Measurements from ENCODE around the gene SC5D. TPM values are rescaled to one million over a fixed set of nuclear protein-coding genes. Genes with fewer than 3 reads are reported as not detected.

The SC5D gene
- total RNA-seq, 1 donor from 2014 or later = 57.7 TPM

GRCh38 chr11:121329781-121330395 lies 37.3 kb downstream of the SC5D start:
- Mint-ChIP-seq H3K4me1 (ENCODE audit: low read depth, unreplicated experiment) (no peaks in the 10 kb centered on the region), H3K27me3 (ENCODE audit: unreplicated experiment) (no peaks in the 10 kb centered on the region), H3K27ac (ENCODE audit: unreplicated experiment) (no peak overlapping the region), H3K36me3 (ENCODE audit: unreplicated experiment) (no peaks in the 10 kb centered on the region), H3K9me3 (ENCODE audit: unreplicated experiment) (no peaks in the 10 kb centered on the region), H3K4me3 (ENCODE audit: unreplicated experiment) (no peak overlapping the region)
- no peak for TF ChIP-seq CTCF (IDR thresholded peaks at IDR 0.05; ENCODE audit: partially characterized antibody, unreplicated experiment)
- DNase-seq = no peak

GRCh38 chr11:121330614-121331435 lies 38.3 kb downstream of the SC5D start:
- Mint-ChIP-seq H3K9me3 (ENCODE audit: unreplicated experiment) (peaks cover 1% of the 10 kb centered on the region), H3K27ac (ENCODE audit: unreplicated experiment) (no peak overlapping the region), H3K36me3 (ENCODE audit: unreplicated experiment) (no peaks in the 10 kb centered on the region), H3K27me3 (ENCODE audit: unreplicated experiment) (no peaks in the 10 kb centered on the region), H3K4me1 (ENCODE audit: low read depth, unreplicated experiment) (no peaks in the 10 kb centered on the region), H3K4me3 (ENCODE audit: unreplicated experiment) (no peak overlapping the region)
- no peak for TF ChIP-seq CTCF (IDR thresholded peaks at IDR 0.05; ENCODE audit: partially characterized antibody, unreplicated experiment)
- DNase-seq = no peak

- Mint-ChIP-seq H3K27ac (ENCODE audit: unreplicated experiment) (no peak overlapping the region), H3K4me1 (ENCODE audit: low read depth, unreplicated experiment) (no peaks in the 10 kb centered on the region), H3K4me3 (ENCODE audit: unreplicated experiment) (no peak overlapping the region), H3K36me3 (ENCODE audit: unreplicated experiment) (no peaks in the 10 kb centered on the region), H3K9me3 (ENCODE audit: unreplicated experiment) (peaks cover 1% of the 10 kb centered on the region), H3K27me3 (ENCODE audit: unreplicated experiment) (no peaks in the 10 kb centered on the region)
- no peak for DNase-seq
- TF ChIP-seq CTCF (IDR thresholded peaks at IDR 0.05; ENCODE audit: partially characterized antibody, unreplicated experiment) = no peak
Measured at GRCh38 chr11:121334973-121335710, 42.6 kb downstream of the SC5D start.

- H3K36me3 Mint-ChIP-seq (ENCODE audit: unreplicated experiment) = no peaks in the 10 kb centered on the region
- DNase-seq = no peak
- no peak overlapping the region for H3K4me3 Mint-ChIP-seq (ENCODE audit: unreplicated experiment)
- H3K4me1 Mint-ChIP-seq (ENCODE audit: low read depth, unreplicated experiment) = no peaks in the 10 kb centered on the region
- no peak overlapping the region for H3K27ac Mint-ChIP-seq (ENCODE audit: unreplicated experiment)
- H3K9me3 Mint-ChIP-seq (ENCODE audit: unreplicated experiment) = peaks cover 1% of the 10 kb centered on the region
- TF ChIP-seq CTCF (IDR thresholded peaks at IDR 0.05; ENCODE audit: partially characterized antibody, unreplicated experiment) = no peak
- H3K27me3 Mint-ChIP-seq (ENCODE audit: unreplicated experiment) = no peaks in the 10 kb centered on the region
Measured at GRCh38 chr11:121336279-121336937, 43.8 kb downstream of the SC5D start.

All from glutamatergic neuron (in vitro differentiated cells).